ENCODE results near the gene CDK6. TPM values are rescaled to one million over a fixed set of nuclear protein-coding genes. Genes with fewer than 3 reads are reported as not detected.

The CDK6 gene
- total RNA-seq, 1 experiment from 2014 or later = 124 TPM

DNA sequence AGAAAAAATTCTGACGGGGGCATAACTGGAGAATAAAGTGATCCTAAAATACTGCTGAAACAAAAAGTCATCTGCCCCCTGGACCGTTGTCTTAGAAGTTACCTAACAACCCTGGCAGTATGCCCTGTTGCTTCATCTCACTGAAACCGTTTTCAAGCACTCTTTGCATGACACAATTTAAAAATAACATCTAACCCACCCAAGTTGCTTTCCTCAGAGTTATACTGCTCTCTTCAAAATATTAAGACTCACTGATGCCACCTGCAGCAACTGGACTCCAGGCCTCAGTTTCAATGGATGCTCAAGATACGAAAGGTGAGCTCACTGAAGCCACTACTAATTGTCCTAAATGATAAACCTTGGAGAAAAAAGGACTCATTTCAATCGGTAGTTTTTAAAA lies 57.4 kb downstream of the CDK6 start:
- DNase-seq (ENCODE audit: unreplicated experiment) = peak; percentile 93
- peak overlapping the region; percentile 22 for H3K27ac Mint-ChIP-seq (ENCODE audit: low read depth, unreplicated experiment)
- no TSS peak for BruUV-seq (replicated peaks)
- peaks cover 17% of the 10 kb centered on the region for H3K36me3 Mint-ChIP-seq (ENCODE audit: insufficient read depth, unreplicated experiment)
- no peaks in the 10 kb centered on the region for H3K27me3 Mint-ChIP-seq (ENCODE audit: insufficient read depth, unreplicated experiment)
- intact Hi-C loops (cut with micrococcal nuclease) = loop anchor here (2.0 kb wide), 2 partner anchors 54 to 88 kb away; no protein-coding TSS in a partner anchor
- ChIA-PET POLR2A (interaction anchor here (0.6 to 1.5 kb wide), 6 partner anchors 11 to 233 kb away, joined by 3 to 5 read pairs (median 4); no protein-coding TSS in a partner anchor), CTCF (interaction anchor here (0.6 to 1.6 kb wide), 5 partner anchors 10 to 66 kb away, joined by 3 to 5 read pairs (median 3); no protein-coding TSS in a partner anchor)
- TF ChIP-seq, protein P1, sequence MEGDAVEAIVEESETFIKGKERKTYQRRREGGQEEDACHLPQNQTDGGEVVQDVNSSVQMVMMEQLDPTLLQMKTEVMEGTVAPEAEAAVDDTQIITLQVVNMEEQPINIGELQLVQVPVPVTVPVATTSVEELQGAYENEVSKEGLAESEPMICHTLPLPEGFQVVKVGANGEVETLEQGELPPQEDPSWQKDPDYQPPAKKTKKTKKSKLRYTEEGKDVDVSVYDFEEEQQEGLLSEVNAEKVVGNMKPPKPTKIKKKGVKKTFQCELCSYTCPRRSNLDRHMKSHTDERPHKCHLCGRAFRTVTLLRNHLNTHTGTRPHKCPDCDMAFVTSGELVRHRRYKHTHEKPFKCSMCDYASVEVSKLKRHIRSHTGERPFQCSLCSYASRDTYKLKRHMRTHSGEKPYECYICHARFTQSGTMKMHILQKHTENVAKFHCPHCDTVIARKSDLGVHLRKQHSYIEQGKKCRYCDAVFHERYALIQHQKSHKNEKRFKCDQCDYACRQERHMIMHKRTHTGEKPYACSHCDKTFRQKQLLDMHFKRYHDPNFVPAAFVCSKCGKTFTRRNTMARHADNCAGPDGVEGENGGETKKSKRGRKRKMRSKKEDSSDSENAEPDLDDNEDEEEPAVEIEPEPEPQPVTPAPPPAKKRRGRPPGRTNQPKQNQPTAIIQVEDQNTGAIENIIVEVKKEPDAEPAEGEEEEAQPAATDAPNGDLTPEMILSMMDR (IDR thresholded peaks at IDR 0.05; ENCODE audit: unreplicated experiment) = no peak
- H3K9me3 Mint-ChIP-seq (ENCODE audit: unreplicated experiment) = no peaks in the 10 kb centered on the region
- no peak overlapping the region for H3K4me3 Mint-ChIP-seq (ENCODE audit: unreplicated experiment)
- peaks cover 30% of the 10 kb centered on the region for H3K4me1 Mint-ChIP-seq (ENCODE audit: insufficient read depth, unreplicated experiment)

DNA sequence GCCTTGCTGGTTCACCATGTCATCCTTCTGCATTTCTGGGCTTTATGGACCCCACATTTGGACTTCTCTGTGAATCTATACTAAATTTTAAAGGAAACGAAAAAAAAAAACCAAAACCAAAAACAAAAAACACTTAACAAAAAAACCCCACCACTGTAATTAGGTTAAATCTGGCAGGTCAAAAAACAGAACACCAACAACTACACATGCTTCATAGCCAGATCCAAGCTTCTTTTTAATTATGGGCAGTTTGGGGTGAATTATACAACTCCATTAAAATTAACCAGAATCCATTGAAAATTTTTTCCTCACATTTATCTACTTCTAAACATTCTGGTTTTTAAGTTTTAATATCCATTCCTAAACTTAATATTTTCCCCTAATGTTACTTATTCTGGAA lies 58.4 kb downstream of the CDK6 start:
- CTCF ChIA-PET = interaction anchor here (0.5 to 1.0 kb wide), 2 partner anchors 13 to 16 kb away, joined by 3 to 4 read pairs; no protein-coding TSS in a partner anchor
- POLR2A ChIA-PET = interaction anchor here (1.0 to 1.5 kb wide), 4 partner anchors 10 to 32 kb away, joined by 3 to 5 read pairs (median 4); no protein-coding TSS in a partner anchor
- intact Hi-C loops (cut with micrococcal nuclease) = loop anchor here (2.0 kb wide), 2 partner anchors 55 to 87 kb away; no protein-coding TSS in a partner anchor
- Mint-ChIP-seq H3K36me3 (ENCODE audit: insufficient read depth, unreplicated experiment) (peaks cover 27% of the 10 kb centered on the region), H3K27ac (ENCODE audit: low read depth, unreplicated experiment) (peak overlapping the region; percentile 12), H3K27me3 (ENCODE audit: insufficient read depth, unreplicated experiment) (no peaks in the 10 kb centered on the region), H3K9me3 (ENCODE audit: unreplicated experiment) (no peaks in the 10 kb centered on the region), H3K4me1 (ENCODE audit: insufficient read depth, unreplicated experiment) (peaks cover 32% of the 10 kb centered on the region), H3K4me3 (ENCODE audit: unreplicated experiment) (no peak overlapping the region)
- BruUV-seq (replicated peaks) = no TSS peak
- no peak for DNase-seq (ENCODE audit: unreplicated experiment)
- TF ChIP-seq, protein P1 (IDR thresholded peaks at IDR 0.05; ENCODE audit: unreplicated experiment) = no peak

DNA sequence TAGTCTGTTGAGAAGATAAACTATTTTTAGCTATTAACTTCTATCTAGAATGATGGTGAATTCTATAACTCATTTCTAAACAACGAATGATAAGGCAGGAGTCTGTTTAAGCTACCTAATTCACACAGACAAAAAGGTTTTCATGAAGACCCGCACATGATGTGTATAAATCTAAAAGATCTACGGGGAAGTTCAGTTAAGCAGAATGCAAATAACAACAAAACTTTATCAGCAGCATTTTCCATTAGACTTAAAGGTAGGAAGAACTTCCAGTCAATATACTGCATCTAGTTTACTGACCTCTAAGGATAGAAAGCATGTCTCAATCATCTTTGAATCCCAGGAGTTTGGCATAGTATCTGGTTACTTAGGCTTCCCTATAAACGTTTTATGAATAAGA lies 62.6 kb downstream of the CDK6 start:
- H3K36me3 Mint-ChIP-seq (ENCODE audit: insufficient read depth, unreplicated experiment) = peaks cover 25% of the 10 kb centered on the region
- peaks cover 13% of the 10 kb centered on the region for H3K4me1 Mint-ChIP-seq (ENCODE audit: insufficient read depth, unreplicated experiment)
- ChIA-PET CTCF (interaction anchor here (1.0 to 1.3 kb wide), 2 partner anchors 8 to 36 kb away, joined by 3 to 5 read pairs; no protein-coding TSS in a partner anchor), POLR2A (interaction anchor here (0.6 to 1.0 kb wide), 2 partner anchors 32 to 289 kb away, joined by 3 read pairs; no protein-coding TSS in a partner anchor)
- BruUV-seq (replicated peaks) = no TSS peak
- no peaks in the 10 kb centered on the region for H3K27me3 Mint-ChIP-seq (ENCODE audit: insufficient read depth, unreplicated experiment)
- no peak overlapping the region for H3K4me3 Mint-ChIP-seq (ENCODE audit: unreplicated experiment)
- DNase-seq (ENCODE audit: unreplicated experiment) = no peak
- TF ChIP-seq, protein P1 (IDR thresholded peaks at IDR 0.05; ENCODE audit: unreplicated experiment) = no peak
- intact Hi-C loops (cut with micrococcal nuclease) = no loop called here
- no peak overlapping the region for H3K27ac Mint-ChIP-seq (ENCODE audit: low read depth, unreplicated experiment)
- no peaks in the 10 kb centered on the region for H3K9me3 Mint-ChIP-seq (ENCODE audit: unreplicated experiment)

DNA sequence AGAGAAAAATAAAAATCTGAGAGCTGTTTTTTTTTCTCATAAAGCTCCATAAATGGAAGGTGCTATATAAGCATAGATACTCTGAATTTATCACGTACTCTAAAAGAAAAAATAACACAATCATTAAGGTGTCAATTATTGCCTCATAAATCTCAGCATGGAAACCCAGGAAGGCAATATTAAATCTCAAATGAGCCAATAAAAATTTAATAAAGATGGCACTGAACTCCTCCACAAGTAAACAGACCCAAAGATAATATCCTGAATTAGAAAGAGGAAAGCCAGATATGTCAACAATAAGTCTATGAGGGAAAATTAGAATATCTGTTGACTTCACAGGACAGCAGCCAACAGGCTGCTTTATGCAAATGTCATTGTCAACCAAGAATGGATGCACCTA lies 66.5 kb downstream of the CDK6 start:
- TF ChIP-seq, protein P1 (IDR thresholded peaks at IDR 0.05; ENCODE audit: unreplicated experiment) = no peak
- ChIA-PET CTCF (no interaction called here), POLR2A (interaction anchor here (0.6 kb wide), 1 partner anchor 137 kb away, joined by 3 read pairs; no protein-coding TSS in a partner anchor)
- peaks cover 46% of the 10 kb centered on the region for H3K4me1 Mint-ChIP-seq (ENCODE audit: insufficient read depth, unreplicated experiment)
- H3K36me3 Mint-ChIP-seq (ENCODE audit: insufficient read depth, unreplicated experiment) = peaks cover 24% of the 10 kb centered on the region
- no peaks in the 10 kb centered on the region for H3K27me3 Mint-ChIP-seq (ENCODE audit: insufficient read depth, unreplicated experiment)
- intact Hi-C loops (cut with micrococcal nuclease) = loop anchor here (5.0 kb wide), 1 partner anchor 62 kb away; no protein-coding TSS in a partner anchor
- DNase-seq (ENCODE audit: unreplicated experiment) = no peak
- BruUV-seq (replicated peaks) = no TSS peak
- H3K27ac Mint-ChIP-seq (ENCODE audit: low read depth, unreplicated experiment) = no peak overlapping the region
- no peaks in the 10 kb centered on the region for H3K9me3 Mint-ChIP-seq (ENCODE audit: unreplicated experiment)
- H3K4me3 Mint-ChIP-seq (ENCODE audit: unreplicated experiment) = no peak overlapping the region
